Muscle of back (tissue), 11 donors: ENCODE results near the gene CERS1. TPM values are rescaled to one million over a fixed set of nuclear protein-coding genes. Genes with fewer than 3 reads are reported as not detected.
"Not testable (repeated sequence)": the region's sequence is repeated elsewhere in the genome, so short reads cannot be mapped to it uniquely, and the experiment has no call there.

Experiments
- DNase-seq, 3 donors: peaks; one replicate each; pipeline versions ENCODE4 v3.0.0 to v3.0.0-alpha.2; 2013
- polyA plus RNA-seq, 10 donors: library from polyadenylated mRNA; unstranded; fragments of 120-200 nt; gene quantifications; one replicate each; pipeline ENCODE4 v1.2.1, GENCODE V29; 2013; ENCODE audit not compliant: insufficient read length in 10 of 10

The CERS1 gene
- polyA plus RNA-seq, 10 donors: 26.8 to 36.8 (median 32.0) TPM

DNA sequence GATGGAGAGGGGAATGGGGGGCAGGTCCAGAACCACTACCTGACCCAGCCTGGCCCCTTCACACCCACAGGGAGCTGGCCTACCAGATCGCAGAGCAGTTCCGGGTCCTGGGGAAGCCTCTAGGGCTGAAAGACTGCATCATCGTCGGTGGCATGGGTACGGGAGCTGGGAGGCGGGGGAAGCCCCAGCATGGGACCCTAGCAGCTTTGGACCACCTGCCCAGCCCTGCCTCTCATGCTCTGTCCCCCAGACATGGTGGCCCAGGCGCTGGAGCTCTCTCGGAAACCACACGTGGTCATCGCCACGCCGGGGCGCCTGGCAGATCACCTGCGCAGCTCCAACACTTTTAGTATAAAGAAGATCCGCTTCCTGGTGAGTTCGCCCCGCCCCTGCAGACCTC, 25.6 kb upstream of the CERS1 start:
- no peak for DNase-seq

DNA sequence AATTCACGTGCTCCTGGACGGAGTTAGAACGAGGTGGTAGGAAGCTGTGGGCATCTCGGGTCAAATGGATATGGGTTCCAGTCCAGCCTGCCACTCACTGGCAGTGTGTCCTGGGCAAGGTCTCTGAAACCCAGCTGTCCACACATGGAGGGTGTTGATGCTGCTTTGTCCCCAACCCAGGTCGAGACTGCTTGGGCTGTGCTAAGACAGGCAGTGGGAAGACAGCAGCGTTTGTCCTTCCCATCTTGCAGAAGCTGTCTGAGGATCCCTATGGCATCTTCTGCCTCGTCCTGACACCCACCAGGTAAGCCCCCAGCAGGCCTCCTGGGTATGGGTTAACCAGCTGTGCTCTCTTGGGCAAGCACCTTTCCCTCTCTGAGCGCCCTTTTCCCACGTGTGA, 24.4 kb upstream of the CERS1 start:
- DNase-seq: no peak

DNA sequence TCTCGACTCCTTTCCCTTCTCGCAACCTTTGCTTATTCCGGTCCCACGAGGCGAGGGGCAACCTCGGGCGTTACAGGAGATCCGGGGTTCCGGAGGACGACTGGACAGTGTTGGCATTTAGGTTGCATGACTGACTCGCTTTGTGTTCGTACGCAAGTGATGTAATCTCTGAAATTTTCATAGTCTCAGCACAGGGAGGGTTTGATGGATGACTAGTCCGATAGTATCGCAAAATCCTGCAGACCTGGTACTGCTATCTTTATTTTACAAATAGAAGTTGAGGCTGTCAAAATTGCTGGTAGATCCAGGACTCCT, 23.9 kb upstream of the CERS1 start:
- DNase-seq: no peak

DNA sequence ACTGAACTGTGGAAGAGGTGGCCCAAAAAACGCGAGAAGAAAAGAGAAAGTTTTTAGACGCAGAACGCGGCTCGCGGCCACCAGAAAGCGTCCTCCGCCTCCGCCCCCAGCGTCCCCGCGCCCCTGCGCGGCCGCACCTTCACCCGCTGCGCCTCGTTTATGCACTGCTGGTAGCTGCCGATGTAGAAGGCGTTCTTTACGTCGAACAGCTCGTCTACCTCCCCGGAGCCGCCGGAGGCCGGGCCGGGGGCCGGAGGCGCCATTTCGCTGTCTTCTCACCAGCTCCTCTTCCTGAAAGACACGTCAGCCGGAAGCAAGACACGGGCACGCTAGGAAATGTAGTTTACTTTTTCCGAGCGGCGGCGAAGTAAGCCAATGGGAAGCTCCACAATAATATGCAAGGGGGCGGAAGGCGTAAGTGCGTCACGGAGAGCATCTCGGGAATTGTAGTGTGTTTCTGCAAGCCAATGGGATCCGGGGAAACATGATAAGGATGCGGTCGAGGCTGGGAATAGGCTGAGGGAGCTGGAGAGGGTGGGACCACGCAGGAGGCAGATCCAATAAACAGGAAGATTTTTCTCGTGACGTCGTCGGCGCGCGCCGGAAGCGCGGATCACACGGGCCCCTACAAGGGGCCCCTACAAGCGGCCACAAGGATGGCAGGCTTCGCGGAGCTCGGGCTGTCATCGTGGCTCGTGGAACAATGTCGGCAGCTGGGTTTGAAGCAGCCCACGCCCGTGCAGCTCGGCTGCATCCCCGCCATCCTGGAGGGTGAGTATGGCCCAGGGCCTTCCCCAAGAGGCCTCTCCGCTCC, 23.3 kb upstream of the CERS1 start, which contains the start of the genes COPE and DDX49:
TSS of gene COPE (minus strand) at position 302 of the 814 bp plus-strand sequence. CDS start at position 263, 39 bp downstream.
TSS of gene DDX49 (plus strand) at position 630 of the 814 bp plus-strand sequence. CDS start at position 657, 27 bp downstream.
- peak; percentile 100 for DNase-seq

DNA sequence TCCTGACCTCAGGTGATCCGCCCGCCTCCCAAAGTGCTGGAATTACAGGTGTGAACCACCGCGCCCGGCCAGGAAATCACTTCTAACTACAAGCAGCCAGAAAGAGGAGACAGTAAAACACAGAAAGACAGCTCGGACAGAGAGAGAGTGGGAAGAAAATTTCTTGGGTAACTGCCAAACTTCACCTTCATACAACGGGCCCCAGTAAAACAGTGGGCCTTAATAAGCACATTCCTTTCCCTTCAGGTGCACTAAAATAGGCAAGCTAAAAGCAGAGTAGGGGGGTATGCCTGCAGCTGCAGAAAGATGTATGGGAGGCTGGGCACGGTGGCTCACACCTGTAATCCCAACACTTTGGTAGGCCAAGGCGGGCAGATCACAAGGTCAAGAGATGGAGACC, 21.6 kb upstream of the CERS1 start:
- not testable (repeated sequence) for DNase-seq

DNA sequence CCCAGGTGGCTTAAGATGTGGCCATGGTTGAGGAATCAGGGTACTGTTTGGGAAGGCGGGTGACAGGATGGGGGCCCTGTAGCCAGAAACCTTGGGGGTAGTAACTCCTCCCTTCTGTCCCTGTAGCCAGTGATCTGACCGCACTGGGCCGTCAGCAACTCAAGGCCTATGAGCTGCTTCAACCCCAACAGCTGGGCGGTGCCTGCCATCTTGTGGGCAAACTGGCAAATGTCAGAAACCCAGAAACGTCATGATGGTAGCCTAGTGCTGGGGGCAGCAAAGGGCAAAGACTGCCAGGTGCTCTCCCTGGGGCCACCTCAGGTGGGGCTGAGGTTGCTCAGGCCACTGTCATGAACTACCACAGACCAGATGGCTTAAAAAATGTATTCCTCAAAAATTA, 19.7 kb upstream of the CERS1 start:
- DNase-seq: peak in 1 of 3 donors; percentile 48

DNA sequence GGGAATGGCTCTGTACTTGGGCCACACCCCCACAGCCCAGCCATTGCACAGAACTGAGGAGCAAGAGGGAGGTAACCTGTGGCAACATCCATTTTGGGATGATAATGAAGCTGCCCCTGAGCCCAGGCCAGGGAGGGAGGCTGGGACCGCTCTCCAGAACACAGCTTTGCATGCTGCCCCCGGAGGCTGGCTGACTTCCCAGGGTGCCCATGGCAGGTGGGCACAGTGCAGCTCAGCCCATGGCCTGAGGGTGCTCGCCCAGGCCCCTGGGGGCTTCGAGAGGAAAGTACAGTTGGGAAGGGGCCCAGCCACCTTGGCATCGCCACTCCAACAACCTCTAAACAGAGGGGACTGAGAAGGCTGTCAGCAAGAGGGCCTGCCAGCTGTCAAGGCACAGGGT, 17.5 kb upstream of the CERS1 start:
- no peak for DNase-seq

DNA sequence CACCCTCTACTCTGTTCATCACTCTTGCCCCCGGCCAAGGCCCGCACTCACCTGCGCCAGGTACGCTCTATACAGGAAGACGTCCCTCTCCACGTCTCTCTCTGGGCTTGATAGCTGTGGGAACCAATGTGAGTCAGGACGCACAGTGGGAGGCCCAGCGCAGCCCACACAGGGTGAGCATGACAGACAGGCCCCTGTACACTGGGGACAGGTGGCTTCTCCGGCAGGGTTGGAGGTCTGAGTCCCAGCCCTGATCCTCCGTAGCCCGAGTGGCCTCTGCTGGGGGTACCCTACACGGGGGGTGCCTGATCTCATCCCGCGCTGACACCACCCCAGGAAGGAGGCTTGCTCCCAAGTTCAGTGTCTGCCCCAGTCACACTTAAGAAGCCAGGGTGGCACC, 17.0 kb upstream of the CERS1 start:
- no peak for DNase-seq

DNA sequence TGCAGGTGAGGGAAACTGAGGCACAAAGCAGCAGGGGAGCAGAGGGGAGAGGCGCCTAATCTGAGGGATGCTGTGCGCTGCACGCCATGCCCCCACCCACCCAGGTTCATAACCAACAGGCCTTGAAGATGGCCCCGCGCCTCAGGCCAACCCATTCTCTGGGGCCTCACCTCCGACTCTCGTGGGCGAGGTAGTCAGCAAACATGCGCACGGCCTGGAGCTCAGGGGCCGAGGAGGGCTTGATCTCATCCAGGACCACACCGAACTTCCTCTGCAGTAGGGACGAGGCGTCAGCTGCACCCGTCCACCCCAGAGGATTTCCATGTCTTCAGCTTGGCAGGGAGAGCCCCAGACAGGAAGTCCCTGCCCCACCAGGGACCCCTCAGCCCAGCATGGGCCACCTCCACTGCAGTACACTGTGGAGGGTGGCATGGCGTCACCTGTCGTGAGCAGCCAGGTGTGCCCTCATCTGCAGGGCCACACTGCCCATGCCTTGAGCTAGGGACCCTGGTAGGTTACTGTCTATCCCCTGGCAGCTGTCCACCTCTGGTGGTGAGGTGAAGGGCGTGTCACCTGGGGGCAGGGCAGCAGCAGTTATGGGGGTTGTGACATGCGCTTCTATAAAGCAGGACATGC, 15.0 kb upstream of the CERS1 start:
- DNase-seq: no peak

DNA sequence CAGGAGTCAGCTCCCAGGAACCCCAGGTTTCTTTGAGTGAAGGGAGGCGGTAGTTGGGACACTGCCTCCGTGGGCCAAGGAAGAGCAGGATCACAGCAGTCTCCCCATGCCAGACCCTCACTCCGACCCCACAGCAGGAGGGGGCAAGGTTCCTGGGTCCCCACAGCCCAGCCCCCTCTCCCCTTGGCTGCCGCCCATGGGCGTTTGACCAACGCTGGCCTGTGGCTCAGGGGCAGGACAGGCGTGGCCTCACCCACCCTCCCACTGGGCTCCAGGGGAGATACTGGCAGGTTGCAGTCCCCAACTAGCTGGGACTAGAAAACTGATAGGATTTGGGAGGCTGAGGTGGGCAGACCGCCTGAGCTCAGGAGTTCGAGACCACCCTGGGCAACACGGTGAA, 14.1 kb upstream of the CERS1 start:
- no peak for DNase-seq

DNA sequence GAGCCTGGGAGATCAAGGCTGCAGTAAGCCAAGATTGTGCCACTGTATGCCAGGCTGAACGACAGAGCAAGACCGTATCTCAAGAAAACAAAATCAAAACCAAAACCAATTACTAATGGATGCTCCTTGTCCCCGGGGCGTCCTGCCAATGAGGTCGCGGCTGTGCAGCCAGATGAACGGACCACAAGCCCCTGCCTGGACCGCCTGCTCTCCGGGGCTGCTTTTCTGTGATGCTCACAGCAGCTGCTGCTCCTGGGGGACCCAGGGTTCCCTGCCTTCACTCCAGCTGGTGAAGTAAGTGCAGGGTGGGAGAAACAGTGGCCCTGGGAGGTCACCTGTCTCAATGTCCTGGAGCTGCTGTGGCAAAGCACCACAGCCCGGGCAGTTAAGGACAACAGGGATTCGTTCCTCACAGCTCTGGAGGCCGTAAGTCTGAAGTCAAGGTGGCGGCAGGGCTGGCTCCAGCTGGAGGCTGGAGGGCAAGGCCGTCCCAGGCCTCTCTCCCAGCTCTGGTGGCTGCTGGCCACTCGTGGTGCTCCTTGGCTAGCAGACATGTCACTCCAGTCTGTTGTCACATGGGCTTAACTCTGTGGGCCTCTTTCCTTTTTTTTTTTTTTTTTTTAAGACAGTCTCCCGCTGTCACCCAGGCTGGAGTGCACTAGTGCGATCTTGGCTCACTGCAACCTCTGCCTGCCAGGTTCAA, 13.1 kb upstream of the CERS1 start:
- no peak for DNase-seq

DNA sequence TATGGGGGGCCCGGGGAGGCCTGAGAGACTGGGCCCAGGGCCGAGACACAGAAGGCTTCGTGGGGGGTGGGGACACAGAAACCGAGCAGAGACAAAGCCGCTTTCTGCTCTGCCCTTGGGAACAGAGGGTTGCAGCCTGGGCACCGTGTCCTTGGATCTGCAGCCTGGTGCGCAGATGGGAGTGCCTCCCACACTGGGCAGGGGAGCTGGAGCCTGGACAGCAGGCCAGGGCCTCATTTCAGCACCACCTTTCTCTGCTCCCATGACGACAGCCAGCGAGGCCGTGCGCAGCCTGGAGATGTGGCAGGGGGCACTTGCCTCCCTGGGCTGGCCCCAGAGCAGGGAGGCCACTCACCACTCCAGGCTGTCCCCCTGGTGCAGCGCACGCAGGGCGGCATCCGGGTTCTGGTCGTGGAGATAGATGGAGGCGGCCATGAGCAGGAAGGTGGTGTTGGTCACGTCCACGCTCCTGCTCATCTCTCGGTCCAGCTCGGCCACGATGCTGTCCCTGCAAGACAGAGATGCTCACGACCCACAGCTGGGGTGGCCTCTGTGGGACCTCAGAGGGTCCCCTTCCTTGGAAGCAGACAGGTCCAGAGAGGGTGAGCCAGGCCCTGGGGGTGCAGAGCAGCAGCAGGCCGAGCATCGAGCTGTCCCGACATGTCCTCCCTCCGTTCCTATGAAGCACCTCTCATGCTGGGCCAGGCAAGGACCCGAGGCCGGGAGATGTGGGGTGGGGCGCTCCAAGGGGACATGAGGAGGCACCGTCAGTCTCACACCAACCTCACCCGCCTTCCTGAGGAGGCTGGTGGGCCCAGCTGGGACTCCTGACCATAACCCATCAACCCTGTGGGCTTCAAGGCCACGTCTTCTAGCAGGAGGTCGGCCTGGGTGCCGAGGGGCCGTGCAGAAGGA, 10.9 kb upstream of the CERS1 start:
- no peak for DNase-seq

DNA sequence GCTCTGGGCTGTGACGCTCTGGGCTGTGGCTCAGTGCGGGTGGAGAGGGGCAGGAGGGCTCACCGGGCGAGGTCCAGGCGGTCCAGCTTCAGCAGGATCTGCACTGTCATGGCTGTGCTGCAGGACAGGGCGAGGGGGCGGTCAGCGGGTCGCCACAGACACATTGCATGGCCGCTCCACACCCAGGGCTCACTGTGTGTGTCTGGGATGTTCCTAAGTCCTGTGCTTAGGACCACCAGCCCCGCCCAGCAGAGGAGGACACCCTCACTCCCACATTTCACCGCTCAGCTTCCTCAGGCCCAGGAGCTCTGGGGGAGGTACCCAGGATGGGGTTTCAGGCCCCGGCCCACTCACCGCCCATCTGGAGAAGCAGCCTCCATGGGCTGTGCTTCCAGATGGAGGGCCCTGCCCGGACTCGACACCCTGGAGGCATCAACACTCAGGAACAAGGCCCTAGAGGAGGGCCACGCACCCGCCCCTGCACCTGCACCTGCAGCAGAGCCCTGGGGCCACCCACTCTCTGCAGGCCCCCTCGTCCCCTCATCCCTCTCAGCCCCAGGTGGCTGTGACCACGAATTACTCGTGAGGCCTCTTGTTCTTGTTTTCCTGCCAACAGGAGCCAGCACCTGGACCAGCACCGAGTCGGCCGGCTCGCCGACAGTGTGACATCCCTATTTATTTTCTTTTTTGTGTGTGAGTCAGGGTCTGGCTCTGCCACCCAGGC, 9.7 kb upstream of the CERS1 start:
- DNase-seq: no peak

DNA sequence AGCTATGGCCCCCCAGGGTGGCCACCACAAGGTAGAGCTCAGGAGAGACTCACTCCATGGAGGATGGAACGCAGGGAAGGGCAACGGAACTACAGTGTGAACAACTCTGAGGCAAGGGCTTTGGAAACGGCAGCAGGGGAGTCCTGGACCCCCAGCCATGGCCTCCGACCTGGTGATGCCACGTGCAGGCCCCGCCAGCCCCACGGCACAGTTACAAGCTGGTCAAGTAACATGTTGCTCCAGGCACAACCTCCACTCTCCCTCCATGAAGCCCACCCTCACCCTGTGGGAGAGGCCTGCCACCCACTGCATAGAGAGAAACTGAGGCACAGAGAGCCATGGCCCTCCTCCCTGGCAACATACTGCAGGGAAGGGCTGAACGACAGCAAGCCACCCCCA, 9.1 kb upstream of the CERS1 start:
- no peak for DNase-seq

DNA sequence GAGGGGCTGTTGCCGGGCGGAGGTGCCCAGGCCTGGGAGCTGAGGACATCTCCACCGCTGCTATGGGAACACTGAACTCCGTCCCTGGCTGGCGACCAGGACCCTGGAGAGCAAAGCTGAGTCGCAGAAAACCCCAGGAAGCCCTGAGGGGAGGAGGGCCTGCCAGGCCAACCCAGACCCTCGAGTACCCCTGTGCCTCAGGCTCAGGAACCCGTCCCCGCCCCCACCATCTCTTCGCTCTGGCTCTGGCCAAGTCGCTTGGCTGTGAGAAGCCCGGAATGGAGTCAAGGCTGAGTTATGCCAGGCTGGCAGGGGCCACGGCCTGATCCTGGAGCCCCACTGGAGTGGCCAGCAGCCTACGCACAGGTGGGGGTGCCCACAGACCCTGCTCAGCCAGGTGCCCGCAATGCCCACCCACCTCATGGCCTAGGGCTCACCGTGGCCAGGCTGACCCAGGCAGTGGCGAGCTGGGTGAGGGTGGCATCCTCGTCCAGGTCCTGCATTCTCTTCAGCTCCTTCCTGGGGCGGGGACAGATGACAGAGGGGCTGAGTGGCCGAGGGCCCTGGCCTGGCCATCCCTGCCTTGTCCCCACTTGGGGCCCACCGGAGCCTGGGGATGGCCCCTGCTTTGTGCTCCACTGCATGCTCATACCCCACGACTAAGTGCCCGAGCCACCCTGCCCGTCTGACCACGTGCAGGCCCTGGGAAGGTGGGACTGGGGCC, 8.5 kb upstream of the CERS1 start:
- DNase-seq: no peak

DNA sequence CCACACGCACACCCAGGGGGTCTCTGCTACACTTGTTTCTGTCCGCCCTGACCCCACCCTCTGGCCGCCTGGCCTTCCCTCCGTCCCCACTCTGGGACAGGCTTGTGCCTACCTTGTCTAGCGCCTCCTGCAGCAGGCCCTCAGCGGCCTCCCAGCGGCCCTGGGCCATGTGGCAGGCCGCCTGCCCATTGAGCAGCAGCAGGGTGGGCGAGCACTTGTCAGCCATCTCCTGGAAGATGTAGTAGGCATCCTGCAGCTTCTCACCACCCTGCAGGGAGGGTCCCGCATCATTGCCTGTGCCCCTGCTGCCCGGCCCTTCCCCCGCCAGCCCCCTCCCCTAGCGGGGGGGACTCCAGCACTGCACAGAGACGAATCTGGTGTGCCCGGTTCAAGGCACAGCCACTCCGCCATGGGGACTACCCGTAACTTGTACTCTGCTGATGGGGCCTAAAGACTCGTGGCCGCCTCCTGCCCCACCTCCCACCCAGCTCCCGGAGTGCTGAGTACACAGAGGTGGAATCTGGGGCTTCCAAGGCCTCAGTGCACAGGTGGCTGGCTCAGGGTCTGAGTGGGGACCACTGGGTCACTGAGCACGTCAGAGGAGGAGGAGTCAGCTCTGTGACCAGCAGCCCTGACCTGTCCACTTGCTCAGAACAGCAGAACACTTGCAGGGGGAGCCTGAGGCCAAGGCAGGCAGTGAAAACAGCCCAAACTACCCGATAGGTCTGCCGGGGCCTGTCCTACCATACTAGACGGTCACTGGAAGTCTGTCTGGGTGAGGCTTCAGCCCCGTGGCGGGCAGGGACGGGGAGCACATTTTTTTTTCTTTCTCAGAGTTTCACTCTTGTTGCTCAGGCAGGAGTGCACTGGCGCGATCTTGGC, 7.4 kb upstream of the CERS1 start:
- DNase-seq: no peak

DNA sequence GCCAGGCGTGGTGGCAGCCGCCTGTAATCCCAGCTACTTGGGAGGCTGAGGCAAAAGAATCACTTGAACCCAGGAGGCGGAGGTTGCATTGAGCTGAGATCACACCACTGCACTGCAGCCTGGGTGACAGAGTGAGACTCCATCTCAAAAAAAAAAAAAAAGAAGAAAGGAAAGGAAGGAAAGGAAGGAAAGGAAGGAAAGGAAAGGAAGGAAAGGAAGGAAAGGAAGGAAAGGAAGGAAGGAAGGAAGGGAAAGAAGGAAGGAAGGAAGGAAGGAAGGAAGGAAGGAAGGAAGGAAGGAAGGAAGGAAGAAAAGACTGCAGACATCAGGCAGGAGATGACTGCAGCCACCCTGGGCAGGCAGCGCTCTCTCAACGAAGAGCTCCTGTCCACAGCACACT, 6.6 kb upstream of the CERS1 start:
- DNase-seq: not testable (repeated sequence)

DNA sequence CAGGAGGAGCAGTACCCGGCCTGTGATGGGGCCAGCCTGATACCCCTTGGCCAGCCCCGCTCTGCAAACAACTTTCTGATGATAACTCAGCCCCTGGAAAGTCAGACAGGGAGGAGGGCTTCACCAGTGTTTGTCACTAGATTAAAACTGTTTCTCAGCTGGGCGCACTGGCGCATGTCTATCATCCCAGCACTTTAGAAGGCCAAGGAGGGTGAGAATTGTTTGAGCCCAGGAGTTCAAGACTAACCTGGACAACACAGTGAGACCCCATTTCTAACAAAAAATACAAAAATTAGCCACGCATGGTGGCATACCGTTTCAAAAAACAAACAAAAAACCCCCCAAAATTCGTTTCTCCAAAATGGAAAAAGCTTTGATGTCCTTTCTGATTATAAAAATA, 5.5 kb upstream of the CERS1 start:
- no peak for DNase-seq
